Measurements from ENCODE around the gene FRAS1.

- TF ChIP-seq USF2 (CRISPR knock-in tag; IDR thresholded peaks at IDR 0.05) (no peak), CTCF (IDR thresholded peaks at IDR 0.05) (no peak), FOXK1 (CRISPR knock-in tag; IDR thresholded peaks at IDR 0.05) (no peak), ATF3 (CRISPR knock-in tag; conservative IDR thresholded peaks at IDR 0.05) (no peak), IRF1 (CRISPR knock-in tag; IDR thresholded peaks at IDR 0.05) (no peak), GABPB1 (CRISPR knock-in tag; IDR thresholded peaks at IDR 0.05) (no peak)
Observed at GRCh38 chr4:78410225-78410624, 353.1 kb downstream of the FRAS1 start.

All from WTC11 (cell line).